Osteoblast (primary cell): Measurements from ENCODE around the gene FRAS1. TPM values are rescaled to one million over a fixed set of nuclear protein-coding genes. Genes with fewer than 3 reads are reported as not detected.
A peak's percentile ranks its signal among the peaks of the same experiment; 100 is the strongest.

Experiments
- DNase-seq: peaks from one replicate; pipeline ENCODE4 v3.0.0; 2011; ENCODE audit warnings: low spot score, mixed read lengths; ENCODE audit not compliant: insufficient read length; ENCODE audit errors: missing footprints
- H2AFZ ChIP-seq: 2 replicates; pipeline ENCODE4 v1.6.0; 2011; ENCODE audit warnings: mild to moderate bottlenecking, low read length
- H3K27ac ChIP-seq: 2 replicates; pipeline ENCODE4 v1.5.1; 2011; ENCODE audit warnings: mild to moderate bottlenecking, low read depth, low read length, moderate library complexity
- H3K27me3 ChIP-seq: 2 replicates; pipeline ENCODE4 v1.6.0; 2012; ENCODE audit warnings: mild to moderate bottlenecking, control low read depth, inconsistent platforms, low read length, moderate library complexity; ENCODE audit not compliant: insufficient read depth
- H3K36me3 ChIP-seq: 2 replicates; pipeline ENCODE4 v1.5.1; 2011; ENCODE audit warnings: mild to moderate bottlenecking, low read length, control low read depth, moderate library complexity; ENCODE audit not compliant: insufficient read depth
- H3K4me1 ChIP-seq: 2 replicates; pipeline ENCODE4 v1.5.1; 2011; ENCODE audit warnings: mild to moderate bottlenecking, low read length, control low read depth, moderate library complexity; ENCODE audit not compliant: insufficient read depth
- H3K4me2 ChIP-seq: 2 replicates; pipeline ENCODE4 v1.6.0; 2011; ENCODE audit warnings: mild to moderate bottlenecking, low read length; ENCODE audit not compliant: insufficient read depth
- H3K4me3 ChIP-seq: fragments of 200-600 bp; sonication (generic); 3 replicates; pipeline ENCODE4 v1.5.1; 2012; ENCODE audit warnings: mild to moderate bottlenecking, low read length, inconsistent platforms; ENCODE audit not compliant: insufficient read depth
- H3K79me2 ChIP-seq: 2 replicates; pipeline ENCODE4 v1.6.0; 2012; ENCODE audit warnings: mild to moderate bottlenecking, low read length, control low read depth, inconsistent platforms; ENCODE audit not compliant: insufficient read depth
- H3K9me3 ChIP-seq: 2 replicates; pipeline ENCODE4 v1.5.1; 2011; ENCODE audit warnings: low read depth, low read length, control low read depth
- H4K20me1 ChIP-seq: 2 replicates; pipeline ENCODE4 v1.6.0; 2012; ENCODE audit warnings: mild to moderate bottlenecking, low read length, control low read depth; ENCODE audit not compliant: insufficient read depth
- total RNA-seq: library from RNA; depleted of rRNA; stranded (reverse); fragments of >200 nt; gene quantifications from 2 replicates; pipeline ENCODE4 v1.2.3, GENCODE V29; 2012
- TF ChIP-seq, protein P1 (sequence below): IDR thresholded peaks from 2 replicates; pipeline ENCODE4 v1.5.1; 2011; ENCODE audit warnings: mild to moderate bottlenecking, low read depth, low read length, moderate library complexity; ENCODE audit errors: extremely low read depth

FRAS1 gene
- total RNA-seq, 1 donor: 5.1 TPM

DNA sequence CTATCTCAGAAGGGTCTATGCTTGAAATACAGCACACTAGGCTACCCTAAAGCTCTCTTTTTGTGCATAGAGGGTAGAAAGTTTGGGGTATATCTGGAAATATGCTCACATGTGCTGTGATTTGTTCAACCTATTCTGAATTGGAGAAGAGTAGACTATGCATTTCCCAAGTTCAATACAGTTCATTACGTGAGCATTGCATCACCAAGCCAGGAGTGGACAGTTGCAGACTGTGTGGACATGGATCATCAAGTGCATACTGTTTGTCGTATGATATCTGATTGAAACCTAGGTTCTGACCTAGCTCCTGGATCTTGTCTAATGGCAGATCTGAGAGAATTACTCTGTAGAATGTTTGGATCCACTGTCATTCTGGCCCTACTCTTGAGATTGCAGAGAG is 161.1 kb downstream of the FRAS1 start:
- H3K4me2 ChIP-seq: no peak overlapping the region
- H3K36me3 ChIP-seq: no peaks in the 10 kb centered on the region
- TF ChIP-seq, protein P1, sequence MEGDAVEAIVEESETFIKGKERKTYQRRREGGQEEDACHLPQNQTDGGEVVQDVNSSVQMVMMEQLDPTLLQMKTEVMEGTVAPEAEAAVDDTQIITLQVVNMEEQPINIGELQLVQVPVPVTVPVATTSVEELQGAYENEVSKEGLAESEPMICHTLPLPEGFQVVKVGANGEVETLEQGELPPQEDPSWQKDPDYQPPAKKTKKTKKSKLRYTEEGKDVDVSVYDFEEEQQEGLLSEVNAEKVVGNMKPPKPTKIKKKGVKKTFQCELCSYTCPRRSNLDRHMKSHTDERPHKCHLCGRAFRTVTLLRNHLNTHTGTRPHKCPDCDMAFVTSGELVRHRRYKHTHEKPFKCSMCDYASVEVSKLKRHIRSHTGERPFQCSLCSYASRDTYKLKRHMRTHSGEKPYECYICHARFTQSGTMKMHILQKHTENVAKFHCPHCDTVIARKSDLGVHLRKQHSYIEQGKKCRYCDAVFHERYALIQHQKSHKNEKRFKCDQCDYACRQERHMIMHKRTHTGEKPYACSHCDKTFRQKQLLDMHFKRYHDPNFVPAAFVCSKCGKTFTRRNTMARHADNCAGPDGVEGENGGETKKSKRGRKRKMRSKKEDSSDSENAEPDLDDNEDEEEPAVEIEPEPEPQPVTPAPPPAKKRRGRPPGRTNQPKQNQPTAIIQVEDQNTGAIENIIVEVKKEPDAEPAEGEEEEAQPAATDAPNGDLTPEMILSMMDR: no peak
- H4K20me1 ChIP-seq: no peaks in the 10 kb centered on the region
- H2AFZ ChIP-seq: no peak overlapping the region
- H3K27me3 ChIP-seq: no peaks in the 10 kb centered on the region
- peak; percentile 26 for DNase-seq
- H3K27ac ChIP-seq: no peak overlapping the region
- no peaks in the 10 kb centered on the region for H3K9me3 ChIP-seq
- no peak overlapping the region for H3K4me3 ChIP-seq
- no peaks in the 10 kb centered on the region for H3K79me2 ChIP-seq
- no peaks in the 10 kb centered on the region for H3K4me1 ChIP-seq

DNA sequence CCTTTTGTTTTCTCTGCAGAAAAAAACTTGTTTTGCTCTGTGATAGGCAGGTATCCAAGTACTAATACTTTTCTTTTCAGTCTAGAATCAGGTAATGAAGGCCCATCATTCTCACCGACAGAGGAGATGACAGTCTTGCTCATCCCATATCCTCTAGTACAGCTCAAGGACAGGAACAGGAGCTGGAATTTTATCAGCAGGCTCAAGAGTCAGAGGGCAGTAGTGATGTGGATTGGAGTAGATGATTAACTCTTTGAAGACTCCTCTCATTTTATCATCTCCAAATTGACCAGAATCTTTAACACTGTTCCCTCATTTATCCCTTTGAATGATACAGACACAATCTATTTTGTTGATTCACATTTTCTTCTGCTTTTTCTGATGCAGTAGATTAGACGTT is 162.7 kb downstream of the FRAS1 start:
- H3K36me3 ChIP-seq: no peaks in the 10 kb centered on the region
- H3K9me3 ChIP-seq: no peaks in the 10 kb centered on the region
- no peaks in the 10 kb centered on the region for H3K4me1 ChIP-seq
- DNase-seq: no peak
- TF ChIP-seq, protein P1: no peak
- no peak overlapping the region for H3K4me2 ChIP-seq
- H2AFZ ChIP-seq: no peak overlapping the region
- no peak overlapping the region for H3K4me3 ChIP-seq
- H3K27ac ChIP-seq: no peak overlapping the region
- no peaks in the 10 kb centered on the region for H3K27me3 ChIP-seq
- H4K20me1 ChIP-seq: no peaks in the 10 kb centered on the region
- H3K79me2 ChIP-seq: no peaks in the 10 kb centered on the region

DNA sequence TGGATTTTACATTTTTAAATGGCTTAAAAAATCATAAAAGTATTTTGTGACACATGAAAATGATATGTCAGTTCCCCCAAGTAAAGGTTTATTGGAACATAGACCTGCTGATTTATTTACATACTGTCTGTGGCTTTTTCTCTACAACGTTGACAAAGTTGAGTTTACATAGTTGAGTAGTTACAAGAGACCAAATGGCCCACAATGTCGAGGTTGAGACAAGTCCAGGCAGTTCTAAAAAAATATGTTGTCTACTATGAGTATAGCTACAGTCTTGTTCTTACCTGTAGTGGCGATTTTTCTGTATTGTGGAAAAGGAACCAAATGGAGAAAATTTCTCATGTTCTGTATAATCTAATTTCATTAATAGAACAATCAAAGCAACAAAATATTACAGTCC is 163.2 kb downstream of the FRAS1 start:
- TF ChIP-seq, protein P1: no peak
- Histone ChIP-seq H2AFZ (no peak overlapping the region), H4K20me1 (no peaks in the 10 kb centered on the region), H3K27me3 (no peaks in the 10 kb centered on the region), H3K4me1 (no peaks in the 10 kb centered on the region), H3K79me2 (no peaks in the 10 kb centered on the region), H3K27ac (no peak overlapping the region), H3K9me3 (no peaks in the 10 kb centered on the region), H3K36me3 (no peaks in the 10 kb centered on the region), H3K4me2 (no peak overlapping the region), H3K4me3 (no peak overlapping the region)
- no peak for DNase-seq

DNA sequence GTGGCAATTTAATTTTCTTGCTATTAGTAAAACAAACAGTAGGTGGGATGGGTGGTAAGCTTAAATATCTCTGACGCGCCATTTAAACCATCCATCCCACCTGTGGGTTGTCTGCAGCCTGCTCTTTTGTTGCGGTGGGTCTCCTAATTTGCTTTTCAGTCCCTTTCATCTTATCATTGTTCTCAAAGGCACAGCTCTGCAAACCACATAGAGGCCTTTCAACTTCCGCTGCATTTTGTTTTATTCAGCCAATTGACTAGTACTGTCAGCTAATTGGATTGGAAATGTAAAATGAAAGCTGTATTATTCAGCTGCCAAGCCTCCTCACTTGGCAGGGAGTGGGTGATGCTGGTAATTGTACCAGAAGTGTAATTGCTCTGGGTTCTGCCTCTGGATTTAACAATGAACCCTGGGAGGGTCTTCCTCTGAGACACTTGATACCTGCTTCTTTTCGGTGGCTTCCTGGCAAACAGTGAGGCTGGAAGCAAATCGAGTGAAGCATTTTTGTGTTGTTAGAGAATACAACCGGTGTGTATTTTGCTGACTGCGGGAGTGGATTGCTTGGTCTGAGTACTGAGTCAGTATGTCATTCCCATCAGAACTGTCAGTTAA is 165.6 kb downstream of the FRAS1 start:
- Histone ChIP-seq H3K9me3 (no peaks in the 10 kb centered on the region), H3K4me2 (no peak overlapping the region), H3K4me3 (no peak overlapping the region), H3K4me1 (no peaks in the 10 kb centered on the region), H3K79me2 (no peaks in the 10 kb centered on the region), H3K27ac (no peak overlapping the region), H2AFZ (no peak overlapping the region), H3K36me3 (no peaks in the 10 kb centered on the region), H4K20me1 (no peaks in the 10 kb centered on the region), H3K27me3 (no peaks in the 10 kb centered on the region)
- DNase-seq: no peak
- TF ChIP-seq, protein P1: no peak
